Activated CD4-positive, CD25-positive, alpha-beta regulatory T cell treated with anti-CD3 and anti-CD28 coated beads, Interleukin-2, amount 50 U/mL, for 72 hours (primary cell): ENCODE results near the gene SLC39A2.
"Not testable (repeated sequence)": the region's sequence is repeated elsewhere in the genome, so short reads cannot be mapped to it uniquely, and the experiment has no call there.

Source experiments
- DNase-seq: peaks from one replicate; pipeline ENCODE4 v3.0.0; 2021

Gene SLC39A2

GRCh38 chr14:20998674-20999366, at the start of gene SLC39A2:
Gene SLC39A2, plus strand, starts transcription at chr14:20999293. Its CDS starts 154 bp downstream, at chr14:20999447.
- no peak for DNase-seq

DNA sequence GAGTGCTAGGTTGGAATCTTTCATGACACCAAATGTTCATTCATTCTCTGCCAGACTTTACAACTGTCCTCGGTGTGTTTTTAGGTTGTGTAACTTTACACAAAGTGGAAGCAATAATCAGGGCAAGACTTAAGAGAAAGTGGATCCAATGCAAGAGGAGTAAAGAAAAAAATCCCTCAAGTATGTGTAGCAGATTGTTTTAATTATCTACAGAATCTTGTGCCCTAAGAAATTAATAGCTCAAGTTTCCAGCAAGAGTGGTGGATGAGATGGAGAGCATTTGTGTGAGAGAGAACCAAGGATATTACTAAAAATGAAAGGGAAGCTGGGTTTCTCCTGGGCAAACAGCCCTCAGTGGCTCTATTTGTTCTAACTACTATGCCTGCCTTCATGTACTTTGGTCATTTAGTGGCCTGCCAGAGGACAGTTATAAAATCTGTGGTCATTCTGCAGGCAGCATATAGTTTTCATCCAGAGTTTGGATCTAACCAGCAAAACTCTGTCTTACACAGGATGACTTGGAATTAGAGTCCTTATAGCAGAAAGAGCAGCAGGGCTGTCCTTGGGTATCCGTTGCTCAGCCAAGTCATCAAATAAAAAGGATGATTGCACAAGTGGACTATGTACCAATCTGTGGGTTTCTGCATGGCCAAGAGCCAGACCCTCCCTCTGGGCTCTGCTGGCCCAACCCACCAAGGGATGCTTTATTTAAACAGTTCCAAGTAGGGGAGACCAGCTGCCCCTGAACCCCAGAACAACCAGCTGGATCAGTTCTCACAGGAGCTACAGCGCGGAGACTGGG, 44.2 kb upstream of the SLC39A2 start, which contains the start of gene RNASE2:
Gene RNASE2, plus strand, starts transcription at position 752 of the 802 bp plus-strand sequence. CDS start 285 bp downstream, outside the sequence.
- DNase-seq: not testable (repeated sequence)

DNA sequence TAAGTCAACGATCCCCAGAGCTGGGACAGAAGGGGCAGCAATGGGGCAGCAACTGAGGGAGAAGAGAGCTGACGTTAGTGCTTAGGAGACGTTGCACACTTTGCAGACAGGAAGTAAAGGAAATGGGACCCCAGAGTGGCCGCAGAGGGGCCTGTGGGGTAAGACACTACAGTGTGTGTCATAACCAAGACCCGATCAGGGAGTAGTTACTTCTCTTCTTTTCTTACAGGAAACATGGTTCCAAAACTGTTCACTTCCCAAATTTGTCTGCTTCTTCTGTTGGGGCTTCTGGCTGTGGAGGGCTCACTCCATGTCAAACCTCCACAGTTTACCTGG, 43.6 kb upstream of the SLC39A2 start:
- not testable (repeated sequence) for DNase-seq

- no peak for DNase-seq
Observed at GRCh38 chr14:20956376-20956976, 42.6 kb upstream of the SLC39A2 start.

DNA sequence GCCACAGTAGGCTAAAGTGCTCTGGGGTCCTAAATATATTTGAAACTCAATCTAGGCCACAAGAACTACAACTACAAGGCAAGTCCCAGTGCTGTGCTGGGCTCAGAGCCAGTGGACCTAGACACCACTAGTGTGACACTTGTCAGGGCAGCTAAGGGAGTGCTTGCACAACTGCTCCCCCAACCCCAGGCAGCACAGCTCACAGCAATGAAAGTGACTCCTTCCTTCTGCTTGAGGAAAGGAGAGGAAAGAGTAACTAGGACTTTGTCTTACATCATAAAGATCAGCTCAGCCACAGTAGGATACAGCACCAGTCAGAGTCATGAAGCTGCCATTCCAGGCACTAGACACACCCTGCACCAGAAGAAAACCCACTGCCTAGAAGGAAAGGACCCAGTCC, 40.1 kb upstream of the SLC39A2 start:
- not testable (repeated sequence) for DNase-seq

GRCh38 chr14:20969336-20969735, 29.8 kb upstream of the SLC39A2 start:
- DNase-seq: no peak

DNA sequence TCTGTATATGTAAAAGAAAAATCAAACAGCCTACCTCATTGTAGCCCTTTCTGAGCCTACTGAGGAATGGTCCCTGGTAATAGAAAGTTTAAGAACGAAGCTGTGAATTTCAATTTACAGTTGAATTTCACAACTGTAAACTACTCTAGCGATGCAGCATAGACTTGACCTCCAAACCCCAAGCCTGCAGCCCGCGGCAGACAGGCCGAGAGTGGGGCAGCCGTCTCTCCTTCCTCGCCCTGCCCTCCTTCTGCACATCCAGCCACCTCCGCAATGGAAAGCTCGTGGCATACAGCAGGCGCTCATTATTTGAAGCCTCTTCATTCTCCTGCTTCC, 28.5 kb upstream of the SLC39A2 start:
- no peak for DNase-seq

DNA sequence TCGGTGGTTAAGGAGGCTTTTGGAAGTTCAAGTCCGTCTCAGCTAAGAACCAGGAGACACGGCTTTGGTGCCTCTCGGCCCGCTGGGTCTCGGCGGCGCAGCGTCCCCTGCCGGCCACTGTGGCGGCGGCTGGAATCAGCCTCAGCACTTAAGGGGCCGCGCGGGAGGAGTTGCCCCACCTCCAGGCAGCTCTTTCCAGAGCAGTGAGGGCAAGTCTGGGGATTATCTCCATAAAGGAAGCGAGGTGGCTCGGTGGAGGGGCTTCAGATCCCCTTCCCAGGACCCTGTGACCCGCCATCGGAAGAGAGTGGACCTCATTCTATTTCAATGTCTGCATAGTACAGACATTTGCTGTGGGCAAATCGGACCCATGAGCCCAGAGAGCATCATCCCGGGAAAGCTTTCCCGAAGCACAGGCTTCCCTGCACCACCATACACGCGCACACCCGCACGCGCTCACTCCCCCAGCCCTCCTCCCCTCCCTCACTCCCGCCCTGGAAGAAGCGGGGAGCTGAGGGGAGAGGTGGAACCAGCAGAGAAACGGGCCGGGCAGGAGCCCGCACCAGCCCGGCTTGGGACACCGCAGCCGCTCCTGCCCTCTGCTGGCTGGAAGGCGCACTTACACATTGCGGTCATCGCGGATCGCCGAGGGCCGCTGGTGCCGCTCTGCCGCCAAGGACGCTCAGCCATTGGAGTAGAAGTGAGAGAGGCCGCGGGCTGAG, 27.9 kb upstream of the SLC39A2 start:
- peak; percentile 81 for DNase-seq

DNA sequence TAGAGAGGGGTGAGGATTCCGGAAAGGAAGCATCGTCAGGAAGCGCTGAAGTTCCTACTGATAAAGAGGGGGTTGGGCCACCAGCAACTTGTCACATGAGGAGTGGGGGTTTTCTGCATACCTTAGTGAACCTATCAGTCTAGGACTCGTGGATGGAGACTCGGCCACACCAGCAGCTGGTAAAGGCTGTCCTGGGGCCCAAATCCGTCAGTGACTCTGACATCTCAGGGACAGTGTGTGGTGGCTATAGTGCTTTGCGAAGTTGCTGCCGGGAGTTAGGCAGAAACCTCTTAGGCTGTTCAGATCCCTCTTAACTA, 27.4 kb upstream of the SLC39A2 start:
- DNase-seq: no peak

DNA sequence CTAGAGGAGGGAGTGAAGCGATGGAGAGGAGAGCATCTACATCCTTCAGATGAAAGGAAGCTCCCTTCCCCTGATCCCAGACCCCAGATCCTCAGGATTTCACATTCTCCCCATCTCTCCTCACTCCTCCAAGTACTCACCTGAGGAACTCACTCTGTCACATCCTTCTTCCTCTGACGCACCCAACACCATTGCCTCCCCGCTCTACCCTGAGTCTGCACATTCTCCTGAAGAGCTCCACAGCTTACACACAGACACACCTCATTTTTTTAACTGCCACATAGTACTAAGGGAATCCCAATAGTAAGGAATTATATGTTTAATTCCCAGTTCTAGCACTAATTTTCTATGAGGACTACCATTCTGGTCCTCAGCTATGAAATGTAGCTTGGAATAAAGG, 25.6 kb upstream of the SLC39A2 start:
- no peak for DNase-seq

GRCh38 chr14:20976291-20976690, 22.8 kb upstream of the SLC39A2 start:
- DNase-seq: no peak

DNA sequence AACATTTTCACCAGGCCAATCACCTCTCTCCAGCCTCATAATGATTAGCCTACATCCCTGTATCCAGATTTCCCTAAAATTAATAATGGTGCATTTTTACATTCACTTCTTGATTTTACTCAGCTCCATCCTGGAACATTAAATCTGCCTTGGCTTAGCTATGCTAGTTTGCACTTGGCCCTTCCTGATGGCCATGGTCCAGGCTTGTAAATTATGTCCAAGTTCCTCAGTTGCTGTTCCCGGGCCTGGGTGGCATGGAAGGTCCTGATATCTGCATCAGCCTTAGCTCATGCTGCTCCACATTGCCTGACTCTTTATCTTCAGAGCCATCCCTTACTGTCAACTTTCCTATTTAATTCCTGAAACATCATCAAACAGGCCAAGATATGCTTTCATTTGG, 20.4 kb upstream of the SLC39A2 start:
- DNase-seq: no peak

GRCh38 chr14:20980906-20981305, 18.2 kb upstream of the SLC39A2 start:
- no peak for DNase-seq

GRCh38 chr14:20982646-20983369, 16.3 kb upstream of the SLC39A2 start:
- DNase-seq: no peak

DNA sequence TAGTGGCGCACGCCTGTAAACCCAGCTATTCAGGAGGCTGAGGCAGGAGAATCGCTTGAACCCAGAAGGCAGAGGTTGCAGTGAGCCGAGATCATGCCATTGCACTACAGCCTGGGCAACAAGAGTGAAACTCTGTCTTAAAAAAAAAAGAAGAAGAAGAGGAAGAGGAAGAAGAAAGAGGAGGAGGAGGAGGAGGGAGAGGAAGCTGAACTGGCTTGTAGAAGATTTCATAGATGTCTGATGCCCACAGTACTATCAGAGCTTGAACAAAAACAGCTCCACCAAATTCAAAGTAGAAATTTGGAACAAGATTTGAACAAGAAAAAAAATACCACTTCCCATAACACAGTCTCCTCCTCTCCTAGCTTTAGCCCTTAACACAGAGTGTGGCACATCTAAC, 13.4 kb upstream of the SLC39A2 start:
- DNase-seq: not testable (repeated sequence)

GRCh38 chr14:20986811-20987210, 12.3 kb upstream of the SLC39A2 start:
- DNase-seq: no peak

GRCh38 chr14:20988717-20989470, 10.2 kb upstream of the SLC39A2 start:
- DNase-seq: no peak

DNA sequence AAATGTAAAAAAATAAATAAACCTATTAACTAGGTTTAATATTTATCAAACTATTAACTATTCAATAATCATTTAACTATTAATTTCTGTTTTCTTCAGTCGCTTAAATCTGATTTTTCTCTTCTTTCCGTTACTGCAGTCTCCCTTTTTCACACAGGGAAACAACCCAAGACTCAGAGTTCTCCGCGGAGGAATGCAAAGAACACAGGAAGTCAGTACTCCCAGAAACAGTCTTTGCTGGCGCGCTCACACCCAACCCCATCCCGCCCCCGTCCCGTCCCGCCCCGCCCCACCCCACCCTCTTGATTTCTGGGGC, 9.7 kb upstream of the SLC39A2 start:
- DNase-seq: no peak

GRCh38 chr14:20989787-20990600, 9.1 kb upstream of the SLC39A2 start, which contains the start of gene METTL17:
Gene METTL17, plus strand, starts transcription at chr14:20989980. Its CDS starts 23 bp downstream, at chr14:20990003.
- peak; percentile 83 for DNase-seq

DNA sequence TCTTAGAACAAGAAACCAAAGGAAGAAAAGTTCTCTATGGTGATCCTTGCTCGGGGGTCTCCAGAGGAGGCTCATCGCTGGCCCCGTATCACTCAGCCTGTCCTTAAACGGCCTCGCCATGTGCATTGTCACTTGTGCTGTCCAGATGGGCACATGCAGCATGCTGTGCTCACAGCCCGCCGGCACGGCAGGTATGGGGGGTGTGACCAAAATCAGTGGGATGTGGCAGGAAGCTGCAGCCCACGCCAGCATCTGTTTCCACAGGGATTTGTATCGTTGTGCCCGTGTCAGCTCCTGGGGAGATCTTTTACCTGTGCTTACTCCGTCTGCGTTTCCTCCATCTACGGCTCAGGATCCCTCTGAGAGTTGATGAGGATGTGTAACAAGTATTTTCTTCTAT, 2.6 kb upstream of the SLC39A2 start:
- no peak for DNase-seq

GRCh38 chr14:20997115-20997514, 2.0 kb upstream of the SLC39A2 start:
- no peak for DNase-seq
